H1 (cell line): ENCODE results near the gene BNIP2. TPM values are rescaled to one million over a fixed set of nuclear protein-coding genes. Genes with fewer than 3 reads are reported as not detected.

ENCODE experiments used
- CHD1 ChIP-seq: IDR thresholded peaks from 2 replicates; pipeline ENCODE4 v1.6.1; 2012; ENCODE audit warnings: low read depth, low read length, improper control_type of control experiment
- HDAC6 ChIP-seq: IDR thresholded peaks from one replicate; pipeline ENCODE4 v1.7.1; 2012; ENCODE audit warnings: low read depth, mild to moderate bottlenecking, inconsistent platforms, low read length, moderate library complexity
- polyA plus RNA-seq, 7 experiments: library from polyadenylated mRNA; depleted of rRNA in 3 of 7; stranded (reverse) in 5 of 7; unstranded in 2 of 7; fragments of >200 nt in 5 of 7; fragments of 200-250 nt in 2 of 7; gene quantifications; 1 replicate in 5 of 7; 2 replicates in 1 of 7; 4 replicates in 1 of 7; pipeline versions ENCODE4 v1.2.1 to v1.2.3, GENCODE V29; 2011 to 2013; ENCODE audit warnings: missing spikeins in 2 of 7, mixed read lengths in 2 of 7
- total RNA-seq: library from RNA; stranded (reverse); fragmentation: NEBNext Ultra II Directional; extraction: Animal tissue kit (Norgen Biotek cat#: 25700); gene quantifications from 2 replicates; pipeline ENCODE4 v1.2.1, GENCODE V29; 2021

Gene BNIP2
- total and polyA plus RNA-seq, 2 of the 8 experiments (the other 6 are each of a cell fraction or from before 2014, with no cell fraction given), result 11.8 to 40.6 TPM

- TF ChIP-seq CHD1 (no peak), HDAC6 (no peak)
These were observed 10.9 kb downstream of the BNIP2 start (continued) for GRCh38 chr15:59678172-59678571.
